PC-9 (cell line): ENCODE measurements around the gene SMYD2. TPM values are rescaled to one million over a fixed set of nuclear protein-coding genes. Genes with fewer than 3 reads are reported as not detected.

Source experiments
- BruUV-seq: library from RNA; stranded (reverse); fragments of 400-500 nt; replicated peaks from 2 replicates; lab custom pipeline; 2021; lab: Mats Ljungman, UMichigan
- CTCF ChIA-PET: fragments of 300-600 bp; sonication (Branson Sonifier 250); formaldehyde crosslinking; loops from one replicate; lab custom pipeline; 2022; ENCODE audit warnings: antibody characterized with exemption; lab: Charles Lee
- POLR2A ChIA-PET: fragments of 300-600 bp; sonication (Branson Sonifier 250); formaldehyde crosslinking; loops from one replicate; lab custom pipeline; 2022; ENCODE audit warnings: antibody characterized with exemption; ENCODE audit not compliant: unreplicated experiment; lab: Charles Lee
- DNase-seq, 2 experiments: peaks; one replicate each; pipeline versions ENCODE4 v3.0.0 to v3.0.0-alpha.2; 2015 to 2022; ENCODE audit warnings: mixed read lengths in 1 of 2
- H2AFZ ChIP-seq: fragments of 200-600 bp; sonication (generic); 2 replicates; pipeline ENCODE4 v1.8.1; 2017; ENCODE audit warnings: antibody characterized with exemption
- H3F3A ChIP-seq: fragments of 200-600 bp; sonication (generic); 2 replicates; pipeline ENCODE4 v1.8.1; 2017; ENCODE audit warnings: antibody characterized with exemption, mild to moderate bottlenecking, low read depth; ENCODE audit not compliant: insufficient read depth
- H3K27ac ChIP-seq: fragments of 200-600 bp; sonication (generic); 2 replicates; pipeline ENCODE4 v1.6.1; 2016; ENCODE audit warnings: mixed run types
- H3K27me3 ChIP-seq: fragments of 200-600 bp; sonication (generic); 2 replicates; pipeline ENCODE4 v1.6.1; 2016; ENCODE audit warnings: low read depth, mixed run types; ENCODE audit not compliant: insufficient read depth
- H3K36me3 ChIP-seq: fragments of 200-600 bp; sonication (generic); 2 replicates; pipeline ENCODE4 v1.6.1; 2016; ENCODE audit warnings: low read depth, mixed run types
- H3K4me1 ChIP-seq: fragments of 200-600 bp; sonication (generic); replicated peaks from 2 replicates; pipeline ENCODE4 v1.6.1; 2016; ENCODE audit warnings: mixed run types; ENCODE audit not compliant: insufficient read depth
- H3K4me2 ChIP-seq: fragments of 200-600 bp; sonication (generic); 2 replicates; pipeline ENCODE4 v1.6.1; 2017; ENCODE audit warnings: mixed run types
- H3K4me3 ChIP-seq: fragments of 200-600 bp; sonication (generic); 2 replicates; pipeline ENCODE4 v1.6.1; 2016; ENCODE audit warnings: mixed run types
- H3K79me2 ChIP-seq: fragments of 200-600 bp; sonication (generic); 2 replicates; pipeline ENCODE4 v1.6.1; 2017; ENCODE audit warnings: low read depth, mixed run types
- H3K9me2 ChIP-seq: fragments of 200-600 bp; sonication (generic); 2 replicates; pipeline ENCODE4 v1.8.1; 2017; ENCODE audit warnings: mild to moderate bottlenecking; ENCODE audit not compliant: insufficient read depth
- H3K9me3 ChIP-seq: fragments of 200-600 bp; sonication (generic); 2 replicates; pipeline ENCODE4 v1.8.1; 2016; ENCODE audit warnings: low read depth; ENCODE audit not compliant: insufficient read depth
- H4K20me1 ChIP-seq: fragments of 200-600 bp; sonication (generic); 2 replicates; pipeline ENCODE4 v1.8.1; 2017; ENCODE audit not compliant: insufficient read depth
- CTCF ChIP-seq: fragments of 200-600 bp; sonication (generic); conservative IDR thresholded peaks from 2 replicates; pipeline ENCODE4 v1.6.1; 2017; ENCODE audit warnings: mixed run types, antibody characterized with exemption, mild to moderate bottlenecking, moderate library complexity
- EZH2 ChIP-seq: fragments of 200-600 bp; sonication (generic); IDR thresholded peaks from 2 replicates; pipeline ENCODE4 v1.8.0; 2017; ENCODE audit warnings: antibody characterized with exemption, low read depth
- intact Hi-C: fragments of 100-400 bp; cut with micrococcal nuclease; formaldehyde crosslinking; loops from one replicate; pipeline ENCODE4 v1.10.0; 2022; ENCODE audit not compliant: unreplicated experiment
- total RNA-seq: library from RNA; stranded (reverse); gene quantifications from 2 replicates; pipeline ENCODE4 v1.2.3, GENCODE V29; 2021

Gene SMYD2
- total RNA-seq, 1 experiment from 2014 or later: 36.4 TPM

DNA sequence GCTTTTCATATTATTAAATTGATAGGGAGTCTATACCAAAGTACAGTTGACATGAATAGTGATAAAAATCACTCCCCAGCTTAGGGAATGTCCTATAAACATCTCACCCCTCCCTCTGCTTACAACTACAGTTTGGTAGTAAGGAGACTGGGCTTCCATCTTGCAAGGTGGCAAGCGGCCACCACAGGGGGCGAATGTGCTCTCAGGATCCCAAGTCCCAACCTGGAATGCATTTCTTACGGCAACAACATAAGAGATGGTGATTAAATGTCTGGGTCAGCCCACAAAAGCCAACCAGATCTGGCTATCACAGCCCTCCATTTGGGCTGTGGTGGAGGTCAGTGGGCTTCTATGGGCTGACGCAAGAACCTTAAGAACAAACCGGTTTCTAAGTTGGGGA lies 68.0 kb downstream of the SMYD2 start:
- H2AFZ ChIP-seq: no peak overlapping the region
- no peaks in the 10 kb centered on the region for H3K9me2 ChIP-seq
- POLR2A ChIA-PET: no interaction called here
- peaks cover 12% of the 10 kb centered on the region; the same call in 1 of the 2 replicates for H3K9me3 ChIP-seq
- H3K4me3 ChIP-seq: no peak overlapping the region
- intact Hi-C loops: loop anchor here (2.0 kb wide), 1 partner anchor 32 kb away; no protein-coding TSS in a partner anchor
- CTCF ChIA-PET: interaction anchor here (1.3 kb wide), 1 partner anchor 16 kb away, joined by 7 read pairs; no protein-coding TSS in a partner anchor
- no TSS peak for BruUV-seq
- no peak for TF ChIP-seq EZH2
- H3K27ac ChIP-seq: no peak overlapping the region
- H3F3A ChIP-seq: no peaks in the 10 kb centered on the region
- no peaks in the 10 kb centered on the region for H3K27me3 ChIP-seq
- no peaks in the 10 kb centered on the region for H4K20me1 ChIP-seq
- H3K36me3 ChIP-seq: peaks cover 16% of the 10 kb centered on the region; the same call in 1 of the 2 replicates
- no peaks in the 10 kb centered on the region for H3K4me1 ChIP-seq
- no peaks in the 10 kb centered on the region for H3K79me2 ChIP-seq
- H3K4me2 ChIP-seq: no peak overlapping the region
- no peak for DNase-seq

DNA sequence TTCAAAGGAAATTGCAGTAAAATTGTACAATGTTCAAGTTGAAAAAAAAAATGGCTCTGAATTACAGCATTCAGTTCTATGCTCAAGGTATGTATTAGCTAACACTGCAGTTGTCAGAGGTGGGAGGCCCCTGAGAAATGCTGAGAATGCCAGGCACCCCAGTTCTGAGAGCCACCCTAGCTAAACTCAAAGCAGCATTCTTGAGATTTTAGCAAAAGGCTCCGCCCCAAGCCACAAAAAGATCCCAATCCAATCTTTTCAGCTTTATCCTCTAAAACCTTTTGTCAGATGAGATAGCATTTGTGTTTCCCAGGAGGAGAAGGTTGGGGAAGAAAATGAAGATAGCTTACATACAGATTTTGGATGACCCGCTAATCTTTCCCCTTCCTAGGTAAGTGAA lies 68.8 kb downstream of the SMYD2 start:
- TF ChIP-seq CTCF: no peak
- TF ChIP-seq EZH2: no peak
- ChIA-PET CTCF (interaction anchor here (0.6 to 1.3 kb wide), 6 partner anchors 17 to 1742 kb away, joined by 3 to 13 read pairs (median 4); no protein-coding TSS in a partner anchor), POLR2A (interaction anchor here (0.6 to 1.2 kb wide), 5 partner anchors 17 to 234 kb away, joined by 3 to 21 read pairs (median 4); no protein-coding TSS in a partner anchor)
- no peaks in the 10 kb centered on the region for H3K9me2 ChIP-seq
- H2AFZ ChIP-seq: no peak overlapping the region
- H4K20me1 ChIP-seq: no peaks in the 10 kb centered on the region
- no peak overlapping the region for H3K4me2 ChIP-seq
- intact Hi-C loops: loop anchor here (2.0 kb wide), 1 partner anchor 31 kb away; no protein-coding TSS in a partner anchor
- H3K27ac ChIP-seq: no peak overlapping the region
- H3K27me3 ChIP-seq: no peaks in the 10 kb centered on the region
- peaks cover 7% of the 10 kb centered on the region; the same call in 1 of the 2 replicates for H3K9me3 ChIP-seq
- H3K4me3 ChIP-seq: no peak overlapping the region
- H3K36me3 ChIP-seq: peaks cover 12% of the 10 kb centered on the region; the same call in 1 of the 2 replicates
- BruUV-seq: no TSS peak
- no peaks in the 10 kb centered on the region for H3F3A ChIP-seq
- no peaks in the 10 kb centered on the region for H3K4me1 ChIP-seq
- H3K79me2 ChIP-seq: no peaks in the 10 kb centered on the region
- DNase-seq: peak in 1 of 2 experiments; percentile 59

DNA sequence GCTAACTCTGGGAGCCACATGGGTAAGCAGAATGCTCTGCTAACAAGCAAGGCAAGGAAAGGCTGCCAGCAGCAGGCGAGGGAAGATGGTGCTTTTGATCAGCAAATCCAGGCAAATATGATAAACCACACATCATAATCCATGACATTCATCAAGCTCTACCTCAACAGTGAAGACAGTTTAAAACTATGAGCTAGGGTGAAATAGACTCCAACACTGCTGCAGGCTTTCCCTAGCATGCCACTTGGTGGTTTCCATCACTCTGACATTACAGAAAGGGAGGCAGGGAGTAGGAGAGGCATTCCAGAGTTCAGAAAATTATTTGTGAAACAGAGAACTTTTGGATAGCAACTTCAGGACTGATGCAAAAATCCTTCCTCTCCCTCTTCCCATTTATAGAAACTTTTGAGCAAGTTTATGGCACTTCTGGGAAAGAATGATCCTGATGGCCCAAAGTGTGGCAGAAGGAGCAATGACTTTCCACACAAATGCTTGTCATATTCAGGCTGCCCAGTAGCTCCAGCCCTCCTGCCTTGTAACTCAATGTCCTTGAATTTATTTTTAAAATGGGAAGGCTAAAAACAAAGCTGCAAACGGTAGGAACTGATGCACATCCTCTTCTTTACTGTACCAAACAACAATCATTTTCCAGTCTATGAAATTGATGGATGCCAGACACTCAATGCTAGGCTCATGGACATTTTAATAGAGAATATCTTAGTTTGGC lies 70.8 kb downstream of the SMYD2 start:
- no peak for DNase-seq
- intact Hi-C loops: no loop called here
- Histone ChIP-seq H3K27ac (no peak overlapping the region), H3K4me1 (no peaks in the 10 kb centered on the region), H3K4me2 (no peak overlapping the region), H3K9me2 (no peaks in the 10 kb centered on the region), H3K27me3 (no peaks in the 10 kb centered on the region), H3K4me3 (no peak overlapping the region), H2AFZ (no peak overlapping the region), H3K9me3 (no peaks in the 10 kb centered on the region), H4K20me1 (no peaks in the 10 kb centered on the region), H3K36me3 (0 out of 2 replicates have a peak, but pooled peaks cover 5% of the 10 kb centered on the region), H3K79me2 (no peaks in the 10 kb centered on the region), H3F3A (no peaks in the 10 kb centered on the region)
- ChIA-PET POLR2A (no interaction called here), CTCF (no interaction called here)
- no TSS peak for BruUV-seq
- TF ChIP-seq CTCF: no peak
- no peak for TF ChIP-seq EZH2
